Measurements from ENCODE around the gene PPIL6.

GRCh38 chr6:109483735-109484057, 43.3 kb upstream of the PPIL6 start:
- TF ChIP-seq TAF1 (IDR thresholded peaks at IDR 0.05; ENCODE audit: borderline replicate concordance, insufficient read depth, low read length) (no peak), POLR2AphosphoS5 (IDR thresholded peaks at IDR 0.05; ENCODE audit: low read depth, low read length) (no peak), REST (IDR thresholded peaks at IDR 0.05; ENCODE audit: insufficient read depth in 1 of 2, low read depth in 2 of 2, low read length in 2 of 2) (no peak), SIN3A (IDR thresholded peaks at IDR 0.05; ENCODE audit: borderline replicate concordance, insufficient read depth, low read length) (no peak), FOXP2 (optimal IDR thresholded peaks at IDR 0.05; ENCODE audit: borderline replicate concordance, extremely low read depth, extremely low read length, insufficient read depth) (no peak)
